Activated CD4-positive, alpha-beta memory T cell treated with anti-CD3 and anti-CD28 coated beads, Interleukin-2, amount 10 ng/mL, durations not matched to agents 7 days and 5 days (primary cell): Measurements from ENCODE around the gene SEC24D. TPM values are rescaled to one million over a fixed set of nuclear protein-coding genes. Genes with fewer than 3 reads are reported as not detected.

Source experiments
- CTCF ChIA-PET: fragments of 350-600 bp; sonication (Branson Sonifier 250); formaldehyde crosslinking; loops from one replicate; lab custom pipeline; 2021; ENCODE audit warnings: antibody characterized with exemption, inconsistent platforms; lab: Charles Lee
- POLR2A ChIA-PET: fragments of 350-600 bp; sonication (Branson Sonifier 250); formaldehyde crosslinking; loops from one replicate; lab custom pipeline; 2021; ENCODE audit warnings: antibody characterized with exemption; lab: Charles Lee
- DNase-seq: peaks from one replicate; pipeline ENCODE4 v3.0.0-alpha.2; 2020
- H3K27ac Mint-ChIP-seq: one replicate; pipeline ENCODE4 v1.8.0; 2021; ENCODE audit warnings: mild to moderate bottlenecking, mixed read lengths
- H3K27me3 Mint-ChIP-seq: one replicate; pipeline ENCODE4 v1.8.0; 2021; ENCODE audit warnings: mixed read lengths
- H3K36me3 Mint-ChIP-seq: one replicate; pipeline ENCODE4 v1.8.0; 2021; ENCODE audit warnings: low read depth, mixed read lengths
- H3K4me1 Mint-ChIP-seq: one replicate; pipeline ENCODE4 v1.8.0; 2021; ENCODE audit warnings: mixed read lengths
- H3K4me3 Mint-ChIP-seq: one replicate; pipeline ENCODE4 v1.8.0; 2021; ENCODE audit warnings: mild to moderate bottlenecking, mixed read lengths
- H3K9me3 Mint-ChIP-seq: one replicate; pipeline ENCODE4 v1.8.0; 2021; ENCODE audit warnings: mixed read lengths
- total RNA-seq, 2 experiments: library from RNA; stranded (reverse); gene quantifications; one replicate each; pipeline ENCODE4 v1.2.3, GENCODE V29; 2021

SEC24D gene
- total RNA-seq, 2 experiments from 2014 or later = 59.9 to 62.8 TPM

DNA sequence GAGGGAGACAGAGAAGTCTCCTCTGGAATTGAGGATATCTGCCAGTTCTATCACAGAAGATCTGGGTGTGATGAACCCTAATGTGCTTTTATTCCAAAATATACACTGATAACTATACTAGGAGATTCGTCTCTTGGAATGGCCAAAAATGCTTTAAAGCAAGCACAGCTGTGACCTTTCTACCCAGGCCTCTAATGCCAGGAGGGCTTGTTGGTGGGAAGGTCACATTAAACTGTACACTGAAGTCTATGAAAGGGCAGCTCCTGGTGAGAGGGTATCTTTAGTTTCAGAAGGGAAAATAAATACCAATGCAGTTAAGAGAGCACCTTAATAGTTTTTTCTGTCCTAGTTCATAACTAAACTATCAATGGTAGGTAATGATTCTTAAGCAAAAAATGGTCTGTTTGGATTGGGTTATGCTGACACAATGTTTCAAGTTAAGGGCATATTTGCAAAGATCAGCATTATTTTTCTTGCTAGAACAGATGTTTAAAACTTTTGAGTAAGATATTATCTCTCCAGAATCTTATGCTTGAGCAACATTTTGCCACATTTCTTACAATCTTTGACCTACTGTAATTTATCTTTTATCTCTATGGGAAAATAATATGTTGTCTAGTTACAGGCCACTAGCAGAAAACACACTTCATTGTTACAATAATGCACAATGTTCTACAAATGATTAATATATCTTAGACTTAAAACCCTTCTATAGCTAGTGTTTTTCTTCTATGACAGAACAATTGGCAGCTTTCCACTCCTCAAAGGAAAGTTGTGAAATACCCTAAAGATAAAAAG lies 59.6 kb downstream of the SEC24D start:
- Mint-ChIP-seq H3K27me3 (no peaks in the 10 kb centered on the region), H3K4me3 (no peak overlapping the region), H3K36me3 (peaks cover 13% of the 10 kb centered on the region), H3K4me1 (no peaks in the 10 kb centered on the region), H3K9me3 (peaks cover 5% of the 10 kb centered on the region), H3K27ac (no peak overlapping the region)
- ChIA-PET CTCF (no interaction called here), POLR2A (no interaction called here)
- DNase-seq = no peak

DNA sequence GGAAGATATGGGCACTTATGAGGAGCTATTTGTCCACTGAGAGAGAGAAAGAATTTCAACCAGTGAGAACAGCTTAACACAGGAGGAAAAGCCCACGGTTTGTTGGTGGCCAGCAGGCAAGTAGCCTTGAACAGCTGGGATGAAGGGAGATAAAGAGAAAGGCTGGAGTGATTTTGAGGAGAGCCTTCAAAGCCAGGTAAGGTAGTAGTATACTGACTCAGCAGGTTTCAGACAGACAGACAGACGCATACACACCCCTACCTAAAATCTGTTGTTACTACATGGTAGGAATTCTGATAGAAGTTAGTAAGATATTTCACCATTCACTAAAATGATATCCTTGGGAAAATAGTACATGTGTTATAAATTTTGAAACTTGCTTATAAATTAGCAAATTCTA lies 60.5 kb downstream of the SEC24D start:
- ChIA-PET CTCF (interaction anchor here (0.7 to 1.7 kb wide), 2 partner anchors 89 to 151 kb away, joined by 4 to 5 read pairs; no protein-coding TSS in a partner anchor), POLR2A (no interaction called here)
- peaks cover 5% of the 10 kb centered on the region for H3K9me3 Mint-ChIP-seq
- DNase-seq = no peak
- no peaks in the 10 kb centered on the region for H3K27me3 Mint-ChIP-seq
- no peak overlapping the region for H3K27ac Mint-ChIP-seq
- H3K4me1 Mint-ChIP-seq = no peaks in the 10 kb centered on the region
- no peak overlapping the region for H3K4me3 Mint-ChIP-seq
- peaks cover 12% of the 10 kb centered on the region for H3K36me3 Mint-ChIP-seq

DNA sequence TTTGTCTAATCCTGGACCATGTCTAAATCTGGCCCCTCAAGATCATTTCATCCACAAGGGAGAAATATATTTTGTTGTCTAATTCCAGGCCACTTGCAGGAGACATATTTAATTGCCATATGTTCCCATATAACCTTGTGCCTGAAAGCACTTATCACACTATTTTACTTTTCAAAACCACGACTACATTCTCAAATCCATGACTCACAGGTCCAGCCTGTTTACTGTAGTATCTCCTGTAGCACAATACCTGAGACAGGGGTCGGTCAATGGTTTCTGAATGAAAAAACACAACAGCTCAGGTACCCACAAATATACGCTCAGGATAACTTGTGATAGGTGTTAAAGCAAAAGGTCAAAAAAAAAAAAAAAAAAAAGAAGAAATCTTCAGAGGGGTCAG lies 60.9 kb downstream of the SEC24D start:
- no peaks in the 10 kb centered on the region for H3K27me3 Mint-ChIP-seq
- H3K27ac Mint-ChIP-seq = no peak overlapping the region
- H3K36me3 Mint-ChIP-seq = peaks cover 8% of the 10 kb centered on the region
- POLR2A ChIA-PET = no interaction called here
- CTCF ChIA-PET = interaction anchor here (0.7 to 1.7 kb wide), 2 partner anchors 90 to 151 kb away, joined by 4 to 5 read pairs; no protein-coding TSS in a partner anchor
- H3K4me3 Mint-ChIP-seq = no peak overlapping the region
- no peaks in the 10 kb centered on the region for H3K4me1 Mint-ChIP-seq
- no peak for DNase-seq
- peaks cover 1% of the 10 kb centered on the region for H3K9me3 Mint-ChIP-seq

DNA sequence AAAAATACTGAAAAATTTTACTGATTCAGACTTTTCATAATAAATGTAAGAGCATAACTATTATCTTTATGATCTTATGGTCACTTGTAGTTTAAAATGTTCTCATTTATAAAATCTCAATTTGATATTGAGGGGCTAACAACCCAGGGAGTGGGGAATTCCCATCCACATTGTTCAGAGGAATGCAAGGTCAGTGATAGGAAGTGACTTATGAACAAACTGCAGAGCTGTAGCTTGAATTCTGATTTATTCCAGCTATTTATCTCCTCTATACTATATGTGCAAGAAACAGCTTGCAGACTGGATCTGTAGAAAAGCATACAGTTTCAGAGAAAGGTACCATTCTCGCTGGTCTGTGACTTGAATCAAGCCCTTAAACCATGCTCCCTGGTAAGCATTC lies 61.6 kb downstream of the SEC24D start:
- H3K9me3 Mint-ChIP-seq = no peaks in the 10 kb centered on the region
- no peaks in the 10 kb centered on the region for H3K27me3 Mint-ChIP-seq
- CTCF ChIA-PET = interaction anchor here (0.9 to 1.7 kb wide), 4 partner anchors 10 to 117 kb away, joined by 3 to 5 read pairs (median 4); no protein-coding TSS in a partner anchor
- peaks cover 7% of the 10 kb centered on the region for H3K36me3 Mint-ChIP-seq
- no peak overlapping the region for H3K27ac Mint-ChIP-seq
- no peak overlapping the region for H3K4me3 Mint-ChIP-seq
- DNase-seq = no peak
- POLR2A ChIA-PET = no interaction called here
- H3K4me1 Mint-ChIP-seq = no peaks in the 10 kb centered on the region

DNA sequence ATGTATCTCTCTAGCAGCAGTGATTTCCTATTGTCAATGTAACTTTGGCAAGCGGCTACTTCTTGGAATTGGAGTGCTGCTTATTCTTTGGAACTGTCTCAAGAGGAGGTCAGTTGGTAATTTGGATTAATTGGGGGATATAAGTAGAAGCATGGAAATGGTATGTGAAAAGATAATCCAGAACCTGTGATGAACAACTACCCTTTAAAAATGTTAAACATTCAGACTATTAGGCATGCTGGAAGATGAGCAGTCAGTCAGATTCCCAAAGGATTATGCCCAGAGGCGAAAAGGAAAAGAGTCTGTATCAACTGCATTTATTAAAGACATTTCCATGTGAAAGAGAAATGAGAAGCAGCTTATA lies 62.5 kb downstream of the SEC24D start:
- CTCF ChIA-PET = interaction anchor here (1.1 to 3.4 kb wide), 2 partner anchors 91 to 118 kb away, joined by 3 to 14 read pairs; no protein-coding TSS in a partner anchor
- H3K27ac Mint-ChIP-seq = no peak overlapping the region
- no peaks in the 10 kb centered on the region for H3K9me3 Mint-ChIP-seq
- no peak overlapping the region for H3K4me3 Mint-ChIP-seq
- no peaks in the 10 kb centered on the region for H3K4me1 Mint-ChIP-seq
- POLR2A ChIA-PET = no interaction called here
- no peak for DNase-seq
- peaks cover 2% of the 10 kb centered on the region for H3K36me3 Mint-ChIP-seq
- no peaks in the 10 kb centered on the region for H3K27me3 Mint-ChIP-seq

DNA sequence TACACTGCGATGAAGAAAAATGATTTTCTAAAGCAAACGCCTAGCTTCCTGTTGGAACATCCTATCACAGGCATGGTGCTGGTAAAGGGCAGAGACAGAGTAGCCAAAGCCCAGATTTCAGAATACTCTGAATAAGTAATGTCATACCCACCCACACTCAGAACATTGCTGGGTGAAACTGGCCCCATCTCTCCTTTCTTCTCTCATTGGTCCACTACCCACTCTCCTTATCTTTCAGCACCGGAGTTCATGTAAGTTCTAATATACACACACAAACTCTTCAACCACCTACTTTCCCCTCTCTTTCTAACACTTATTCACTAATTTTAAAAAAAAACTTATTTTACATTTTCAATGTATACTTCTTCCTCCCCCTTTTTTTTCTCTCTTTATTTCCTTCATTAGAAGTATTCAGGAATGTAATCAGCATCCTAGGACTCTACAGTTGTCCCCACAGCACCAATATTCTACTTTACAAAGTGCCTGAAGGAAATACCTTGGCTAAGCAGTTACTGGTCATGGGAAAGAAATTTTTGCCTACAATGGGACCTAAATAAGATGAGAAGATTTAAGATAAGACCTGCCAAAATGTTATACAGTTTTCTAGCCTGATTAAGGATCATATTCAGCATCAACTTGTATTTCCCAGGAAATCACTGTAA lies 63.0 kb downstream of the SEC24D start:
- Mint-ChIP-seq H3K4me3 (no peak overlapping the region), H3K36me3 (peaks cover 5% of the 10 kb centered on the region), H3K9me3 (no peaks in the 10 kb centered on the region), H3K4me1 (no peaks in the 10 kb centered on the region), H3K27me3 (no peaks in the 10 kb centered on the region), H3K27ac (no peak overlapping the region)
- ChIA-PET POLR2A (no interaction called here), CTCF (interaction anchor here (1.4 to 3.4 kb wide), 3 partner anchors 13 to 117 kb away, joined by 6 to 34 read pairs (median 14); partner anchors contain the start of gene SYNPO2)
- DNase-seq = no peak

DNA sequence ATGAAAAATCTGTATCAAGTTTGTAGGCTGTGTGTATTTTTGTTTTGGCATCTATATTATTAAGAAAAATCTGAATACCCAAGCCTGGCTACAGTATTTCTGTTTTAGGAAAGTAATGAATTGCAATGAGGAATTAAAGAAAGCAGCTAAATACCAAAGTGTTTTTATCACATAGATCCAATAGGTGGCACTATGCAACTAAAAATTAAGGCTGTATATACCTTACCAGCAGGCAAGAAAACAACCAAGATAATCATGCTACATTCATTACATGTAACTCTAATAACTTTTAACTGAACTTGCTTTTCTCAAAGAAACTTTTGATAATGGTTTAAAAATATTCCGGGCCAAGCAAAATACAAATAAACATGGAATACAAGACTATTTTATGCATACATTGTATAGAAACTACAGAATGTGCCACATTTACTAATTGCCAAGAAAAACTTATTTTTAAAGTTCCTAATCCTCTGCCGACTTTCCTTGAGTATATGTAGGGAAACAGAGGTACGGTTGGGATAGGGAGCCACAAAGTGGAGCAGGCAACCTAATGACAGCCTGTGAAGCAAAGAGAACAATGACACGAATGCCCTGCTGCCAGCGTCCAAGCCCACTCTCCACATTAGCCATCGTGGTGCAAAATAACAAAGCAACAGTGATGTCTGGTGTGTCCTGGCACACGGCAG lies 63.7 kb downstream of the SEC24D start:
- H3K4me1 Mint-ChIP-seq = no peaks in the 10 kb centered on the region
- H3K27ac Mint-ChIP-seq = no peak overlapping the region
- DNase-seq = no peak
- POLR2A ChIA-PET = interaction anchor here (1.2 kb wide), 1 partner anchor 63 kb away, joined by 3 read pairs; no protein-coding TSS in a partner anchor
- no peaks in the 10 kb centered on the region for H3K27me3 Mint-ChIP-seq
- peaks cover 2% of the 10 kb centered on the region for H3K36me3 Mint-ChIP-seq
- CTCF ChIA-PET = interaction anchor here (0.5 to 3.4 kb wide), 13 partner anchors 9 to 210 kb away, joined by 3 to 34 read pairs (median 3); partner anchors contain the start of gene SYNPO2
- H3K9me3 Mint-ChIP-seq = no peaks in the 10 kb centered on the region
- H3K4me3 Mint-ChIP-seq = no peak overlapping the region

DNA sequence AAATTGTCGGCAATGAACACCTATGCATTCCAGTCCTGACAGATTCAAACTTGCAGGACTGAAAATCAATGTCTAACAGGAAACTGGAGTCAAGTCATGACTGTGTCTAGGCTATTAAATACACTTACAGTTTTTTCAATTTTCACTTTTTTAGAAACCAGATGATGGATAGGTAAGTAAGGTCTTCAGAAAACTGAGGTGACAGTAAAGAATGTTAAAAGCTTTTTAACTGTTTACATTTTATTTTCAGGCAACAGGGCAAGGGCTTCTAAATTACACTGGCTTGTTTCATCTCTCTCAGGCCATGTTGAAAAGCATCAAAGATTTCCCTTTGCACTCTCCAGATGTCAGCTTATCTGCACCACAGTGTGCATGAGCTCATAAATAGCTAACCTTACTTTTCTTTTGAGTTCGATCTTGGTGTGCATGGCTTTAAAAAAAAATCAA lies 65.2 kb downstream of the SEC24D start:
- ChIA-PET CTCF (interaction anchor here (0.9 to 3.4 kb wide), 5 partner anchors 12 to 120 kb away, joined by 3 to 34 read pairs (median 6); partner anchors contain the start of gene SYNPO2), POLR2A (no interaction called here)
- Mint-ChIP-seq H3K4me3 (no peak overlapping the region), H3K27me3 (no peaks in the 10 kb centered on the region), H3K9me3 (no peaks in the 10 kb centered on the region), H3K27ac (no peak overlapping the region), H3K36me3 (peaks cover 11% of the 10 kb centered on the region), H3K4me1 (no peaks in the 10 kb centered on the region)
- no peak for DNase-seq

DNA sequence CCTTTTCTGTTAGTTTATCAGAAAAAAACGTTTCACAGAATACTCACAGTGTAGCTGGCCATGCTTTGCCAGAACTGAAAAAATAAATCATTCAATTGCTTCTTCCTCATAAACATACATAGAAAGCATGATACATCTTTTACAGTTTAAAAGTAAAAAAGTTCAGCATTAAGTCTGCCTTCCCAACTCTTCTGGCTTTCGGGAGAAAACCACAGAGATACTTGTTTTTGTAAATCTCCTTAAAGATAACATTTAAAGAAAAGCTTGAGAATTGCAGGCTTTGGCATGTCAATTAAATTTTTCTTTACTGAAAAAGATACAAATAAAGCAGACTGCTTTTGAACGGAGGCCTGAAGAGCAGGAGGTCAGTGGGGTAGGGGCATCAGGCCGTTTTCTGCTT lies 66.8 kb downstream of the SEC24D start:
- H3K9me3 Mint-ChIP-seq = no peaks in the 10 kb centered on the region
- H3K4me3 Mint-ChIP-seq = no peak overlapping the region
- ChIA-PET CTCF (no interaction called here), POLR2A (no interaction called here)
- DNase-seq = no peak
- peaks cover 18% of the 10 kb centered on the region for H3K36me3 Mint-ChIP-seq
- H3K4me1 Mint-ChIP-seq = no peaks in the 10 kb centered on the region
- no peak overlapping the region for H3K27ac Mint-ChIP-seq
- no peaks in the 10 kb centered on the region for H3K27me3 Mint-ChIP-seq

DNA sequence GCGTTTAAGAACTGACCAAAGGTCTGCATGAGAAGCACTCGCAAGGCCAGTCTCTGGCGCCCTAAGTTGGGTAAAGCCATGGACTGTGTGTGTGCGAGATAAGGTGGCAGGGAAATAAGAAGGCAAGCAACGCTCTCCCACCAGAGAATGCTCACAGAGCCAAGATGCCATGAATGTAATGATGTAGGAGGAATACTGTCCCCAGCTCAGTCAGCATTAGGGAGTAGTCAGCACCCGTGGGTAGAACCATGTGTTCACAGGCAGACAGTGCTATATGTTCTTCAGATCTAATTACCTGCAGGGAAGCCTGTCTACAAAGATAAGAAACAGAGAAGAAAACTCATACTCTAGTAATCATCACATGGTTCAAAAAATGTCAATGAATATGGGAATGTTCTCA lies 68.8 kb downstream of the SEC24D start:
- Mint-ChIP-seq H3K4me1 (no peaks in the 10 kb centered on the region), H3K36me3 (peaks cover 27% of the 10 kb centered on the region), H3K9me3 (no peaks in the 10 kb centered on the region), H3K4me3 (no peak overlapping the region), H3K27me3 (no peaks in the 10 kb centered on the region), H3K27ac (no peak overlapping the region)
- ChIA-PET POLR2A (no interaction called here), CTCF (no interaction called here)
- no peak for DNase-seq

DNA sequence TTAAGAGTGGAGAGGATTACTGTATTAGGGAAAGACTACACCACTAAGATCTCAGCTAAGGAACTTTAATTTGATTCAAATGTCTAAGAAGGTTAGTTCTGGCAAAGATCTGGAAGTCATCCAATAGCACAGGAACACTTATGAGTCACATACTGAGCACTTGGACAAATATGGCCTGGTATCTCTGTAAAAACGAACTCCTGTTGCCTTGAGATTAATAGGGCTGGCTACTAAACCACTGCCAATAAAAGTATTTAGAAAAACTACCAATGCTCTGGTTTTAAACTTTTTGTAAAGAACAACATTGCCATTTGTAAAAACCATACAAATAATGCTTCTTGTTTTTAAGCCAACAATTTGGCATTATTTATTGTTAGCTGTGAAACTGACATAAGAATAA lies 70.5 kb downstream of the SEC24D start:
- Mint-ChIP-seq H3K27ac (no peak overlapping the region), H3K4me1 (peaks cover 1% of the 10 kb centered on the region), H3K4me3 (no peak overlapping the region), H3K9me3 (no peaks in the 10 kb centered on the region), H3K27me3 (no peaks in the 10 kb centered on the region), H3K36me3 (peaks cover 36% of the 10 kb centered on the region)
- ChIA-PET POLR2A (interaction anchor here (0.9 kb wide), 1 partner anchor 80 kb away, joined by 3 read pairs; the partner anchor contains the start of gene METTL14), CTCF (no interaction called here)
- no peak for DNase-seq

DNA sequence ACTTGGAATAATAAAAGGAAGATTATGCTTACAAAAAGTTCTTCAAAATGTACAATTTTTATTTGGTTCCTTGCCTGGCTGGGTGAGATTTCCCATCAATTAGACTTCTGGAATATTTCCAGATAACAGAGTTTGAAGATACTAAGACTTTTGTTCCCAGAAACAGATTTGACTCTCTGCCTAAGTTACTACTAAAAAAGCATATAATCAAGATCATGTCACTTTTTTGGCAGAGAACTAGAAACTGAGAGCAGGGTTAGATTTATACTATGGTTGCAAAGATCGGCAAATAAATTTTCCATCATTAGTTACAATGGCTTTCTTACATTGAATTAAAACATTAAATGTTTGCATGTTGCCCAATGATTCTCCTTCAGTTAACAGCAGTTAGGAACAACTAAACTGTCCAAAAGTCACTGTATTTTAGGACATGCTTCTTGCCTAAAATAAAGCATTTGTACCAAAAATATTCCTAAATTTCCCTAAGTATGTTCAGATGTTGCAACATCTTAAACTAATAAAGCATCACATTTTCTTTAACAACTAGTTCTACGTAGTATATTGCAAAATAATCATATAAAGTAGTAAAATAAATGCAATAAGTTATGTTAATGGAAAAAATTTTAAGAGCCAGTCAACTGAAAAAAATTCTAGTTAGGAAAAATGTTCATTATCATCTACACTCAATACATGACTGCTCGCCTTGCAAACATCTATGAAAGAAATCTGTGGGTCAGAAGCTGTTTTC lies 73.0 kb downstream of the SEC24D start:
- peaks cover 5% of the 10 kb centered on the region for H3K4me1 Mint-ChIP-seq
- H3K27ac Mint-ChIP-seq = no peak overlapping the region
- no peaks in the 10 kb centered on the region for H3K9me3 Mint-ChIP-seq
- POLR2A ChIA-PET = no interaction called here
- CTCF ChIA-PET = interaction anchor here (1.0 kb wide), 1 partner anchor 9 kb away, joined by 3 read pairs; no protein-coding TSS in a partner anchor
- peaks cover 45% of the 10 kb centered on the region for H3K36me3 Mint-ChIP-seq
- H3K4me3 Mint-ChIP-seq = no peak overlapping the region
- H3K27me3 Mint-ChIP-seq = no peaks in the 10 kb centered on the region
- DNase-seq = no peak
